ENCODE data around the gene WNK1. TPM values are rescaled to one million over a fixed set of nuclear protein-coding genes. Genes with fewer than 3 reads are reported as not detected.
"Not testable (repeated sequence)": the region's sequence is repeated elsewhere in the genome, so short reads cannot be mapped to it uniquely, and the experiment has no call there.

WNK1 gene
- total RNA-seq, 1 donor from 2014 or later = 74.4 TPM

GRCh38 chr12:749751-750270 lies 2.6 kb upstream of the WNK1 start:
- no peak for DNase-seq

- DNase-seq = no peak
These were observed 1.8 kb upstream of the WNK1 start for GRCh38 chr12:750366-751191.

DNA sequence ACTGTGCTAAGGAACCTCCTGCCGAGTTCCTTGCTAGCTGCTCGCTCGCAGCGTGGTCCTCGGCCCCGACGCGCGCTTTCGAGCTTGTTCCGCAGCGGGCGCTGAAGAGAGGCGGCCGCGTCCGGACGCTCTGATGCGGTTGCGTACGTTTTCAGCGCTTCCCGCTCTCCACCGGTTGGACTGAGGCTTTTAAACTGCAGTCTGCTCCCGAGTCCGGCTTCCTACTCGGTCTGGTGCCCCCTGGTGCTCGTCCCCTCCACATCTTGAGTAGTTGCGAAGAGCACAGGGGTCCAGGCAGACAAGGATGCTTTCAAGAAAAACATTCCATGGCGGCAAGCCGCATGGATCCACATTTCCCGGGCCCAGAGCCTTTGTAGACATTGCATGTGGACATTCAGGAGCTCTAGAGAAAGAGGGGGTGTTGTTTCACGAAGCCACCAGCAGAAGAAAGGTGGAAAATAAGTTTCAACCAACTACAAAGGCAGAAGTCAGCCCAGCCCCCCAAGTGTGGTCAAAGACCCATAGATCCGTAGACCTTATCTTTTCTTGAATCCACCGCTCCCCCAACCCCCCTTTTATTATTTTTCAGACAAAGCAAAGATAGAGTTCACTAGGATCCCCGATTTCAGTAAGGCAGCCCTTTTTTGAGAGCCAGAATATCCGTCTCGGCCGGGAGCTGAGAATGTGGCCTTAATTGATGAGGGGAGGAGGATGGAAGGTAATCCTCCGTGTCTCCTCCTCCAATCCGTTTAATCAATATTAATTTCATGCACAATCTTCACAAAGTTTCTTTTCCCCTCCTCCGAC lies 984 bp upstream of the WNK1 start:
- peak; percentile 99 for DNase-seq

- peak; percentile 69 for DNase-seq
These were observed 574 bp downstream of the WNK1 start for GRCh38 chr12:752695-753610.

GRCh38 chr12:753611-754472 lies 1.5 kb downstream of the WNK1 start:
- DNase-seq = peak; percentile 45

GRCh38 chr12:754473-754820 lies 2.1 kb downstream of the WNK1 start:
- peak; percentile 43 for DNase-seq

- peak; percentile 72 for DNase-seq
These were observed 2.6 kb downstream of the WNK1 start for GRCh38 chr12:754851-755562.

DNA sequence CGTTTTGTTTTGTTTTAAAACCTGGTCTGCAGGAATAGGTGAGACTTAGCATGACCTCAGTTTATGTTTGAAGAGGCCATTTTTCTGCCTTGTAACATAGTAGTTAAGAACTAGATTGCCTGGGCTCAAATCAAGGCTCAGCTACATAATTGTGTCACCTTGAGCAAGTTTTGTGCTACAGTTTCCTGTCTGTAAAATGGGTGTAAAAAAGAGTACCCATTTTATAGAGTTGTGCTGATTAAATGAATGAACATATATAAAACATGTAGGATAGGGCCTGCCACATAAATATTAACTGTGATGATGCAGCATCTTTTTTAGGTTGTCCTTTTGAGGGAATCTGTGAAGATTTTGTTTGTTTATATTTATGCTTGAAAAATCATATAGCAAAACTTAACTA lies 7.2 kb downstream of the WNK1 start:
- DNase-seq = no peak

- DNase-seq = no peak
These were observed 8.9 kb downstream of the WNK1 start for GRCh38 chr12:761256-761655.

GRCh38 chr12:765840-766239 lies 13.5 kb downstream of the WNK1 start:
- DNase-seq = no peak

DNA sequence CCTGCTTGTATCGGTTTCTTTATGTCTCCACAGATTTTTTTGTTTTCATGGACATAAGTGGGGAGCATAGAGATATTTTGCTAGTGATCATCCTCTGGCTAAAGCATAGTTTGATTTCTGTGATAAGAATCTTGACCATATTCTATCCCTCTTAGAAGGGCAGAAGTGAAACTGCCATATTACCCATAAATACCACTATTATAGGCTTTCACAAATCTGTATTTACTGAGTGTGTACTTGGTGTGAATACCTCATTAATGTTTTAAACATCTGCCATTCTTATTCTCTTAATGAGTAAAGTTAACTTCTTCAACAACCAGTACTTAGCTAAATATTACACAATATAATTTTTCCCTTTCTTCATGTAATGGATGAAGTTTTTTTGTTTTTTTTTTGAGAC lies 16.1 kb downstream of the WNK1 start:
- DNase-seq = no peak

DNA sequence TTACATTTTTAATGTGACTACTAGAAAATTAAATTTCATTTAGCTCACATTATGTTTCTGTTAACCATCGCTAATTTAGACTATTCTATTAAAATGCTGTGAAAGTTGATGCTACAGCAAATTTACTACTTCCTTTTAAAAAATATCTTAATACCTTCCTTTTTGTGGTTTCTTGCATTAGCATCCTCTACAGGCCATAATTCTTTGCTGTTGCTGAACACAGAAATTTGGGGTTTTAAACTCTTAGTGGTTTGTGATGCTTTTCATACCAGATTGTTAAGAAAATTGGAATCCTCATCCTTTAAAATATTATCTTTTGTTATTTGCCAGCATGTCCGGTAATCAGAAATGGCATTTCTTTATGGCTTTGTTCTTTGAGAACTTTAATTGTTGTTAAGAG lies 18.1 kb downstream of the WNK1 start:
- no peak for DNase-seq

GRCh38 chr12:772056-772697 lies 19.8 kb downstream of the WNK1 start:
- no peak for DNase-seq

DNA sequence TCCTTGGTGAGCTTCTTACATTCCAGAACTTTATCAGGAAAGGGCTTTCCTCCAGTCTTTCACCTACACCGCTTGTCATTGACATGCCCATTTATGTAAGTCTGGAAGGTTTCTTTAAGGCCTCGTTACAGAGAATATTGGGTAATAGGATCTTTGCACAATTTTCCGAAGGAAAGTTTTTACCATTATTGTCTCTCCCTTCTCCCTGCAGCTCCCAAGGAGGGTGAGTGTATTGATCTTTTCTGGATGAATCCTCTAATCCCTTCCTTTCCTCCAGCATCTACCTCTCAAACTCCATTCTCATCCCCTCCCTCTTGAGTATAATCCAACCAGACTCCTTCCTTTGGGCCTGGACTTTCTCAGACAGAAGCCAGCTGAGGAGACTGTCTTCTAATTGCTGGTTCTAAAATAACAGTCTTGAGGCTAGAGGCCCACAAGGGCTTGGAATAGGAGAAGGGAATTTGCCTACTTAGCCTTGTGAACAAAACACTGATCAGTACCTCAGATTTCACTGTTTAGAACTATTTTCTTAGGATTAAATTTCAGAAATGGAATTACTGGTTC lies 21.8 kb downstream of the WNK1 start:
- no peak for DNase-seq

GRCh38 chr12:775973-776771 lies 23.8 kb downstream of the WNK1 start:
- not testable (repeated sequence) for DNase-seq

DNA sequence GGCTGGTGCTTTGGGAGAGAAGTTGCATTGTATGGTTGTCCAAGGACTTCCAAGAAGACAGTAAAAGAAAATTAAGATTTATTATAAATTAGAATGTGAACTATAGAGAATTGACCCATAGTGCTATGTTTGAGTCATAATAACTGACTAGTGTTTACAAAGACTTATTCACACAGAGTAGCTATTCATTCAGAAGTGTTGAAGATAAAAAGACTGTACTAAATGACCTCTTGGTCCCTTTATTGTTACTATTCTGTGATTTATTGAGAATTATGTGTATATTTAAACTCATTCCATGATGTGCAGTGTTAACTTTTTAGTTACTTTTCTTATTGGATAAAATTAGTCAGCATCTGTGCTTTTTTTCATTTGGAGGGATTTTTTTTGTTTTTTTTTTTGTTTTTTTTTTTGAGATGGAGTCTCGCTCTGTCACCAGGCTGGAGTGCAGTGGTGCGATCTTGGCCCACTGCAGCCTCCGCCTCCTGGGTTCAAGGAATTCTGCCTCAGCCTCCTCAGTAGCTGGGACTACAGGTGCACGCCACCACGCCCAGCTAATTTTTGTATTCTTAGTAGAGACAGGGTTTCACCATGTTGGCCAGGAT lies 24.5 kb downstream of the WNK1 start:
- not testable (repeated sequence) for DNase-seq

DNA sequence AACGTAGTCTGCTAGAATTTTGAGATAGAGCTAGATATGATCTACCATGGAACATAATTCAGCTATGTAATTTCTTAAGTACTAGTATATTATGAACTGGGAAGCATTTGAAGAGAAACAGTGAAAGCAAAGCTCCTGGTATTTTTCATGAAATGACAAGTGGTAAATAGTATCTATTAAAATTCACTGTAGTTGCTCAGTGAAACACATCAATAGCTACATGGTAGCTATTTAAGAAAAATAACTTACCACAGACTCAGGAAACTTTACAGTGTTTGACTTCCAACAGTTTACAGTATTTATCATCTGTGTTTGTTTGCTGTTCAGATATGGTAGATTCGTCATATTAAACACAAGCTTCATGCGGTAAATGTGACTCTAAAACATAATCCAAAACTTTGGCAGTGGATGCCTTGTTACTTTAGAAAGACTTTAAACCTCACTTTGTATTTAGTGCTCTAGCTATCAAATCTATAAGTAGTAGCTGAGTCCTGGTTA lies 25.2 kb downstream of the WNK1 start:
- DNase-seq = no peak

GRCh38 chr12:778615-779014 lies 26.2 kb downstream of the WNK1 start:
- no peak for DNase-seq
